ENCODE measurements around the gene GDPGP1.

GRCh38 chr15:90241343-90242192 lies 7.6 kb downstream of the GDPGP1 start:
- TF ChIP-seq CTCF (IDR thresholded peaks at IDR 0.05) (peak in 1 of 12 donors; percentile 5), POLR2A (IDR thresholded peaks at IDR 0.05) (no peak)
